ENCODE data around the gene KNG1. TPM values are rescaled to one million over a fixed set of nuclear protein-coding genes. Genes with fewer than 3 reads are reported as not detected.
"Not testable (repeated sequence)": the region's sequence is repeated elsewhere in the genome, so short reads cannot be mapped to it uniquely, and the experiment has no call there.

KNG1 gene
- not detected for total RNA-seq

- Mint-ChIP-seq H3K4me1 (ENCODE audit: low read depth) (no peaks in the 10 kb centered on the region), H3K9me3 (no peaks in the 10 kb centered on the region), H3K4me3 (no peak within 1 kb of the TSS), H3K27ac (no peak within 1 kb of the TSS), H3K27me3 (ENCODE audit: low read depth) (peaks cover 9% of the 10 kb centered on the region), H3K36me3 (ENCODE audit: insufficient read depth in 2 of 2) (no peaks in the 10 kb centered on the region)
- ATAC-seq (replicated peaks in 1 of 2), result no peak
- no peak for DNase-seq
Observed at GRCh38 chr3:186717039-186717457, at the start of gene KNG1. Gene KNG1, plus strand, starts transcription at chr3:186717359. Its CDS starts 184 bp downstream, at chr3:186717543.

- ATAC-seq (replicated peaks in 1 of 2), result no peak
Observed at GRCh38 chr3:186668426-186668825, 48.7 kb upstream of the KNG1 start.

GRCh38 chr3:186669378-186670084, 47.6 kb upstream of the KNG1 start:
- Mint-ChIP-seq H3K27me3 (ENCODE audit: low read depth) (peaks cover 35% of the 10 kb centered on the region), H3K9me3 (no peaks in the 10 kb centered on the region), H3K4me1 (ENCODE audit: low read depth) (peaks cover 19% of the 10 kb centered on the region), H3K36me3 (ENCODE audit: insufficient read depth in 2 of 2) (no peaks in the 10 kb centered on the region), H3K27ac (peak overlapping the region; percentile 30), H3K4me3 (peak overlapping the region; percentile 7 to 43)
- ATAC-seq (replicated peaks in 1 of 2) (peak; percentile 58 to 82), DNase-seq (peak; percentile 5 to 31)

More at GRCh38 chr3:186668426-186668825, 48.7 kb upstream of the KNG1 start:
- Mint-ChIP-seq H3K9me3 (no peaks in the 10 kb centered on the region), H3K36me3 (ENCODE audit: insufficient read depth in 2 of 2) (no peaks in the 10 kb centered on the region), H3K27me3 (ENCODE audit: low read depth) (peaks cover 36% of the 10 kb centered on the region), H3K4me1 (ENCODE audit: low read depth) (peaks cover 19% of the 10 kb centered on the region), H3K4me3 (peak overlapping the region; percentile 7 to 26), H3K27ac (peak overlapping the region; percentile 24)
- no peak for DNase-seq

GRCh38 chr3:186670155-186670554, 47.0 kb upstream of the KNG1 start:
- no peaks in the 10 kb centered on the region for H3K9me3 Mint-ChIP-seq
- ATAC-seq (replicated peaks in 1 of 2) (peak in 1 of 2 donors; percentile 23), DNase-seq (no peak)
- no peak overlapping the region for H3K27ac Mint-ChIP-seq
- H3K4me3 Mint-ChIP-seq, result no peak overlapping the region
- peaks cover 19% of the 10 kb centered on the region for H3K4me1 Mint-ChIP-seq (ENCODE audit: low read depth)
- no peaks in the 10 kb centered on the region for H3K36me3 Mint-ChIP-seq (ENCODE audit: insufficient read depth in 2 of 2)
- H3K27me3 Mint-ChIP-seq (ENCODE audit: low read depth), result peaks cover 40% of the 10 kb centered on the region

- Mint-ChIP-seq H3K36me3 (ENCODE audit: insufficient read depth in 2 of 2) (no peaks in the 10 kb centered on the region), H3K4me3 (no peak overlapping the region), H3K27ac (no peak overlapping the region), H3K4me1 (ENCODE audit: low read depth) (peaks cover 19% of the 10 kb centered on the region), H3K27me3 (ENCODE audit: low read depth) (peaks cover 47% of the 10 kb centered on the region), H3K9me3 (no peaks in the 10 kb centered on the region)
- DNase-seq, result no peak
- ATAC-seq (replicated peaks in 1 of 2), result no peak
Observed at GRCh38 chr3:186671051-186671450, 46.1 kb upstream of the KNG1 start.

- no peak for DNase-seq
- H3K27me3 Mint-ChIP-seq (ENCODE audit: low read depth), result peaks cover 85% of the 10 kb centered on the region
- no peak overlapping the region for H3K4me3 Mint-ChIP-seq
- ATAC-seq (replicated peaks in 1 of 2), result no peak
- peaks cover 0 to 3% of the 10 kb centered on the region in 2 donors for H3K9me3 Mint-ChIP-seq
- no peaks in the 10 kb centered on the region for H3K4me1 Mint-ChIP-seq (ENCODE audit: low read depth)
- no peak overlapping the region for H3K27ac Mint-ChIP-seq
- H3K36me3 Mint-ChIP-seq (ENCODE audit: insufficient read depth in 2 of 2), result no peaks in the 10 kb centered on the region
Observed at GRCh38 chr3:186678604-186679003, 38.6 kb upstream of the KNG1 start.

GRCh38 chr3:186679151-186679550, 38.0 kb upstream of the KNG1 start:
- Mint-ChIP-seq H3K9me3 (peaks cover 0 to 3% of the 10 kb centered on the region in 2 donors), H3K27ac (no peak overlapping the region), H3K4me3 (no peak overlapping the region), H3K4me1 (ENCODE audit: low read depth) (no peaks in the 10 kb centered on the region), H3K36me3 (ENCODE audit: insufficient read depth in 2 of 2) (no peaks in the 10 kb centered on the region), H3K27me3 (ENCODE audit: low read depth) (peaks cover 83% of the 10 kb centered on the region)
- no peak for ATAC-seq (replicated peaks in 1 of 2)
- no peak for DNase-seq

GRCh38 chr3:186680869-186681268, 36.3 kb upstream of the KNG1 start:
- peaks cover 85% of the 10 kb centered on the region for H3K27me3 Mint-ChIP-seq (ENCODE audit: low read depth)
- peaks cover 7 to 11% of the 10 kb centered on the region in 2 donors for H3K36me3 Mint-ChIP-seq (ENCODE audit: insufficient read depth in 2 of 2)
- H3K4me3 Mint-ChIP-seq, result no peak overlapping the region
- peaks cover 5 to 12% of the 10 kb centered on the region in 2 donors for H3K9me3 Mint-ChIP-seq
- H3K4me1 Mint-ChIP-seq (ENCODE audit: low read depth), result no peaks in the 10 kb centered on the region
- no peak for DNase-seq
- no peak overlapping the region for H3K27ac Mint-ChIP-seq
- ATAC-seq (replicated peaks in 1 of 2), result no peak

- no peak for ATAC-seq (replicated peaks in 1 of 2)
- peaks cover 5 to 13% of the 10 kb centered on the region in 2 donors for H3K9me3 Mint-ChIP-seq
- peaks cover 85% of the 10 kb centered on the region for H3K27me3 Mint-ChIP-seq (ENCODE audit: low read depth)
- peaks cover 7 to 11% of the 10 kb centered on the region in 2 donors for H3K36me3 Mint-ChIP-seq (ENCODE audit: insufficient read depth in 2 of 2)
- peaks cover 6% of the 10 kb centered on the region for H3K4me1 Mint-ChIP-seq (ENCODE audit: low read depth)
- H3K4me3 Mint-ChIP-seq, result no peak overlapping the region
- DNase-seq, result no peak
- no peak overlapping the region for H3K27ac Mint-ChIP-seq
Observed at GRCh38 chr3:186682812-186683211, 34.3 kb upstream of the KNG1 start.

GRCh38 chr3:186683979-186684378, 33.2 kb upstream of the KNG1 start:
- Mint-ChIP-seq H3K36me3 (ENCODE audit: insufficient read depth in 2 of 2) (peaks cover 7 to 11% of the 10 kb centered on the region in 2 donors), H3K4me3 (no peak overlapping the region), H3K27me3 (ENCODE audit: low read depth) (peaks cover 78% of the 10 kb centered on the region), H3K9me3 (peaks cover 5 to 13% of the 10 kb centered on the region in 2 donors), H3K27ac (no peak overlapping the region), H3K4me1 (ENCODE audit: low read depth) (peaks cover 8% of the 10 kb centered on the region)
- DNase-seq, result no peak
- ATAC-seq (replicated peaks in 1 of 2), result no peak

GRCh38 chr3:186686475-186686874, 30.7 kb upstream of the KNG1 start:
- H3K36me3 Mint-ChIP-seq (ENCODE audit: insufficient read depth in 2 of 2), result peaks cover 7 to 11% of the 10 kb centered on the region in 2 donors
- H3K9me3 Mint-ChIP-seq, result peaks cover 5 to 13% of the 10 kb centered on the region in 2 donors
- H3K27me3 Mint-ChIP-seq (ENCODE audit: low read depth), result peaks cover 72% of the 10 kb centered on the region
- not testable (repeated sequence) for ATAC-seq (replicated peaks in 1 of 2); H3K27ac Mint-ChIP-seq; DNase-seq; H3K4me3 Mint-ChIP-seq; H3K4me1 Mint-ChIP-seq (ENCODE audit: low read depth)

GRCh38 chr3:186687120-186687651, 30.0 kb upstream of the KNG1 start:
- no peak overlapping the region for H3K27ac Mint-ChIP-seq
- H3K4me1 Mint-ChIP-seq (ENCODE audit: low read depth), result peaks cover 8% of the 10 kb centered on the region
- no peak overlapping the region for H3K4me3 Mint-ChIP-seq
- DNase-seq (no peak), ATAC-seq (replicated peaks in 1 of 2) (no peak)
- H3K27me3 Mint-ChIP-seq (ENCODE audit: low read depth), result peaks cover 65% of the 10 kb centered on the region
- H3K9me3 Mint-ChIP-seq, result peaks cover 5 to 13% of the 10 kb centered on the region in 2 donors
- peaks cover 7 to 11% of the 10 kb centered on the region in 2 donors for H3K36me3 Mint-ChIP-seq (ENCODE audit: insufficient read depth in 2 of 2)

- peaks cover 35% of the 10 kb centered on the region for H3K27me3 Mint-ChIP-seq (ENCODE audit: low read depth)
- not testable (repeated sequence) for H3K27ac Mint-ChIP-seq; ATAC-seq (replicated peaks in 1 of 2)
Observed at GRCh38 chr3:186690304-186690703, 26.9 kb upstream of the KNG1 start.

More at GRCh38 chr3:186690304-186690703, 26.9 kb upstream of the KNG1 start:
- H3K9me3 Mint-ChIP-seq; H3K4me3 Mint-ChIP-seq; DNase-seq; H3K4me1 Mint-ChIP-seq (ENCODE audit: low read depth); H3K36me3 Mint-ChIP-seq (ENCODE audit: insufficient read depth in 2 of 2): not testable (repeated sequence)

Measured in activated T-cell treated with anti-CD3 and anti-CD28 coated beads, Interleukin-2, amount 50 U/mL, for 72 hours (primary cell).